Measurements from ENCODE around the gene ENPP6.
A peak's percentile ranks its signal among the peaks of the same experiment; 100 is the strongest.
"Not testable (repeated sequence)": the region's sequence is repeated elsewhere in the genome, so short reads cannot be mapped to it uniquely, and the experiment has no call there.

The ENPP6 gene

GRCh38 chr4:184061582-184061981 is 156.1 kb downstream of the ENPP6 start:
- no peak for DNase-seq (ENCODE audit: low read depth in 3 of 3)

GRCh38 chr4:184059099-184059498 is 158.6 kb downstream of the ENPP6 start:
- no peak for DNase-seq (ENCODE audit: low read depth in 3 of 3)

- no peak for DNase-seq (ENCODE audit: low read depth in 3 of 3)
Observed at GRCh38 chr4:184058026-184058425, 159.6 kb downstream of the ENPP6 start.

- no peak for DNase-seq (ENCODE audit: low read depth in 3 of 3)
Observed at GRCh38 chr4:184056877-184057276, 160.8 kb downstream of the ENPP6 start.

- DNase-seq (ENCODE audit: low read depth in 3 of 3): no peak
Observed at GRCh38 chr4:184053434-184053833, 164.2 kb downstream of the ENPP6 start.

GRCh38 chr4:184052616-184053015 is 165.1 kb downstream of the ENPP6 start:
- no peak for DNase-seq (ENCODE audit: low read depth in 3 of 3)

- DNase-seq (ENCODE audit: low read depth in 3 of 3): not testable (repeated sequence)
Observed at GRCh38 chr4:184051262-184051661, 166.4 kb downstream of the ENPP6 start.

- no peak for DNase-seq (ENCODE audit: low read depth in 3 of 3)
Observed at GRCh38 chr4:184046148-184046547, 171.5 kb downstream of the ENPP6 start.

- no peak for DNase-seq (ENCODE audit: low read depth in 3 of 3)
Observed at GRCh38 chr4:184041156-184041555, 176.5 kb downstream of the ENPP6 start.

GRCh38 chr4:184039963-184040383 is 177.7 kb downstream of the ENPP6 start:
- peak in 1 of 3 experiments; percentile 8 for DNase-seq (ENCODE audit: low read depth in 3 of 3)
